NCI-H2081 (cell line): Measurements from ENCODE around the gene NOP53.
"Not testable (repeated sequence)": the region's sequence is repeated elsewhere in the genome, so short reads cannot be mapped to it uniquely, and the experiment has no call there.

ENCODE experiments used
- DNase-seq, 2 experiments: peaks; one replicate each; lab custom pipeline; 2025; lab: John Stamatoyannopoulos, UW

Gene NOP53

GRCh38 chr19:47745010-47745901 lies at the start of gene NOP53:
NOP53 (plus strand) TSS chr19:47745546; CDS start chr19:47745560, 14 bp downstream.
- DNase-seq: peak; percentile 95 to 98

- no peak for DNase-seq
Observed at GRCh38 chr19:47696635-47697034, 48.7 kb upstream of the NOP53 start.

GRCh38 chr19:47697863-47698609 lies 47.3 kb upstream of the NOP53 start:
- peak; percentile 51 to 67 for DNase-seq

- no peak for DNase-seq
Observed at GRCh38 chr19:47698631-47699359, 46.6 kb upstream of the NOP53 start.

- peak; percentile 3 to 25 for DNase-seq
Observed at GRCh38 chr19:47699360-47699917, 45.9 kb upstream of the NOP53 start.

- DNase-seq: no peak
Observed at GRCh38 chr19:47700934-47701716, 44.2 kb upstream of the NOP53 start.

GRCh38 chr19:47701717-47702552 lies 43.4 kb upstream of the NOP53 start:
- no peak for DNase-seq

GRCh38 chr19:47702671-47703070 lies 42.7 kb upstream of the NOP53 start:
- DNase-seq: no peak

- no peak for DNase-seq
Observed at GRCh38 chr19:47703301-47703700, 42.0 kb upstream of the NOP53 start.

- DNase-seq: no peak
Observed at GRCh38 chr19:47704024-47704423, 41.3 kb upstream of the NOP53 start.

- DNase-seq: no peak
Observed at GRCh38 chr19:47704656-47705055, 40.7 kb upstream of the NOP53 start.

- peak; percentile 73 to 75 for DNase-seq
Observed at GRCh38 chr19:47707135-47707925, 38.0 kb upstream of the NOP53 start.

GRCh38 chr19:47711652-47712242 lies 33.6 kb upstream of the NOP53 start:
- DNase-seq: no peak

GRCh38 chr19:47713046-47714021 lies 32.0 kb upstream of the NOP53 start, which contains the start of gene EHD2:
EHD2 (plus strand) TSS chr19:47713422; CDS start chr19:47716613, 3,191 bp downstream.
- no peak for DNase-seq

GRCh38 chr19:47714339-47714738 lies 31.0 kb upstream of the NOP53 start:
- no peak for DNase-seq

GRCh38 chr19:47714855-47715254 lies 30.5 kb upstream of the NOP53 start:
- DNase-seq: not testable (repeated sequence)

- DNase-seq: no peak
Observed at GRCh38 chr19:47716270-47716937, 28.9 kb upstream of the NOP53 start.
